ENCODE results near the gene ZEB2.

GRCh38 chr2:144528108-144528507 lies 8.2 kb upstream of the ZEB2 start:
- TF ChIP-seq POLR2AphosphoS5 (IDR thresholded peaks at IDR 0.05; ENCODE audit: low read depth, low read length) (no peak), TCF7L2 (IDR thresholded peaks at IDR 0.05; ENCODE audit: low read depth, low read length) (no peak), CTCF (IDR thresholded peaks at IDR 0.05) (no peak), REST (IDR thresholded peaks at IDR 0.05; ENCODE audit: insufficient read depth in 1 of 2, low read depth in 2 of 2, low read length in 1 of 2) (no peak)

All from Panc1 (cell line).